HUES48 (cell line): ENCODE results near the gene TSC2.
"Not testable (repeated sequence)": the region's sequence is repeated elsewhere in the genome, so short reads cannot be mapped to it uniquely, and the experiment has no call there.

Source experiments
- H3K27ac ChIP-seq: one replicate; pipeline ENCODE4 v1.7.0; 2013; ENCODE audit warnings: low read depth, low read length, inconsistent platforms
- H3K27me3 ChIP-seq: 2 replicates; pipeline ENCODE4 v1.6.1; 2013; ENCODE audit warnings: mild to moderate bottlenecking, low read length; ENCODE audit not compliant: control insufficient read depth, insufficient read depth
- H3K36me3 ChIP-seq: 2 replicates; pipeline ENCODE4 v1.6.1; 2013; ENCODE audit warnings: low read length; ENCODE audit not compliant: control insufficient read depth, insufficient read depth
- H3K4me1 ChIP-seq: 2 replicates; pipeline ENCODE4 v1.6.1; 2013; ENCODE audit warnings: mild to moderate bottlenecking, low read length; ENCODE audit not compliant: control insufficient read depth, insufficient read depth
- H3K4me3 ChIP-seq: 2 replicates; pipeline ENCODE4 v1.5.1; 2013; ENCODE audit warnings: mild to moderate bottlenecking, low read depth, low read length
- H3K9ac ChIP-seq: 2 replicates; pipeline ENCODE4 v1.6.1; 2013; ENCODE audit warnings: mild to moderate bottlenecking, low read depth, low read length, moderate library complexity
- H3K9me3 ChIP-seq: 2 replicates; pipeline ENCODE4 v1.6.1; 2013; ENCODE audit warnings: low read length; ENCODE audit not compliant: control insufficient read depth, insufficient read depth

The TSC2 gene

DNA sequence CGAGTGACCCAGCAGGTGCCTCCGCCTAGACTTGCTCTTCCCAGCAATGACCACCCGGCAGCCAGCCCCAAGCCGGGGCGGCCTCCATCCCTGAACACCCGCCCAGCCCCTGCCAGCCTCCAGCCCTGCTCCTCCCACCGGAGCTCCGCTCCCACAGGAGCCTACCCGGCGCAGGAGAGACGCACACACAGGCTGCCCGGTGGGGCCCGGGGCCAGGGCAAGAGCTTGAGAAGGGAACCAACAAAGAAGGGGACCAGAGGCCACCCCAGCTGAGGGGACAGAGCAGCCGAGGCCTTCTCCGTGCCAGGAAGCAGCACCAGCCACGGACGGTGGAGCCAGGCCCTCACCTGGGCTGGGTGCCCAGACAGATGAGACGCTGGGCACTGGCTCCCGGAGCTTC, 74.1 kb downstream of the TSC2 start:
- Histone ChIP-seq H3K27me3 (no peaks in the 10 kb centered on the region), H3K4me1 (peaks cover 8% of the 10 kb centered on the region), H3K27ac (no peak overlapping the region), H3K9me3 (no peaks in the 10 kb centered on the region), H3K36me3 (no peaks in the 10 kb centered on the region), H3K9ac (no peak overlapping the region), H3K4me3 (no peak overlapping the region)

DNA sequence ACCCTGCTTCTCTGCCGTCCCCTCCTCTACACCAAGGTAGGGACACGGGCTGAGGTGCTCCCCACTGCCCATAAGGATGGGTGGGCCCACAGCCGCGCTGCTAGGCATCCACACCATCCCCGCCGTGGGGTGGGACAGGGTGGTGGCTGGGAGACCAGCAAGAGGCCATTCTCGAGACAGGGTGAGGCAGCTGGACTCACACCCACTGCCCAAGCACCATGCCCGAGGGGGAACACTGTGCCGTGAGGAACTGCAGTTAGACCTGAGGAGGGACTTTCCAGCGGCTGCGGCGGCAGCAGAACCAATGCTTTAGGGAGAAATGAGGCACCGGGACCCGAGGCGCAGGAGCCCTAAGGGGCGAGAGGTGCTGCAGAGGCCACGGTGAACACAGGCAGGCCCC, 74.6 kb downstream of the TSC2 start:
- H3K9me3 ChIP-seq = no peaks in the 10 kb centered on the region
- no peak overlapping the region for H3K4me3 ChIP-seq
- peaks cover 8% of the 10 kb centered on the region for H3K4me1 ChIP-seq
- no peak overlapping the region for H3K27ac ChIP-seq
- no peaks in the 10 kb centered on the region for H3K27me3 ChIP-seq
- no peak overlapping the region for H3K9ac ChIP-seq
- no peaks in the 10 kb centered on the region for H3K36me3 ChIP-seq

DNA sequence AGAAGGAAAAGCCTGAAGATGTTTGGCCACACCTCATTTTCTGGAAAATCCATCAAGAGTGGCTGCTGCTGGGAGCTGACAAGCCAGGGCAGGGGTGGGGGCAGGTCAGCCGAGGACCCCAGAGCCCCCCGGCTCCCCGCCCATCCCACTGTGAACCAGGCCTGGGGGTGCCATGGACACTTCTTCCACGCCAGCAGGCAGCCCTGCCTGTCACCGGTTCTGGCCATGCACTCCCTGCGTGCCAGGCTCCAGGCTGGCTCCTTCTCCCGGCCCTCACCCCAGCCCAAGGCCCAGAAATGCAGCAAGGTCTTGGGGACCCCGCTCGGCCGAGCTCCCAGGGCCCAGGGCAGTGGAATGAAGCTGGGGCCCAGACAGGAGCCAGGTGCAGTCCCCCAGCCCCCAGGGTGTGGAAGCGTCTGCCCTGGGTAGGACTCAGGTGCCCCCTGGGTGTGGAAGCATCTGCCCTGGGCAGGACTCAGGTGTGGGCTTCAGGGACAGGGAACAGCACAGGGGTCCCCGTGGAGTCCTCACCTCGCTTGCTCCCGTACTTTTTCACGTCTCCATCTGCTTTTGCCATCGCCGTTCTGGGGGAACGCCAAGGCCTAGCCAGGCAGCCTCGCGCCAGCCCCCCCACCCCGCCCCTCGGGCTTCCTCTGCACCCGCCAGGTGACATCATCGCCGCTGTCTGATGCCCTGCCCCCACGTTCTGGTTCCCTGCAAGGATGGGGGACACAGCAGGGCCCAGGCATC, 75.3 kb downstream of the TSC2 start:
- H3K27ac ChIP-seq, H3K9ac ChIP-seq, H3K9me3 ChIP-seq, H3K36me3 ChIP-seq, H3K4me3 ChIP-seq, H3K27me3 ChIP-seq, H3K4me1 ChIP-seq: not testable (repeated sequence)

DNA sequence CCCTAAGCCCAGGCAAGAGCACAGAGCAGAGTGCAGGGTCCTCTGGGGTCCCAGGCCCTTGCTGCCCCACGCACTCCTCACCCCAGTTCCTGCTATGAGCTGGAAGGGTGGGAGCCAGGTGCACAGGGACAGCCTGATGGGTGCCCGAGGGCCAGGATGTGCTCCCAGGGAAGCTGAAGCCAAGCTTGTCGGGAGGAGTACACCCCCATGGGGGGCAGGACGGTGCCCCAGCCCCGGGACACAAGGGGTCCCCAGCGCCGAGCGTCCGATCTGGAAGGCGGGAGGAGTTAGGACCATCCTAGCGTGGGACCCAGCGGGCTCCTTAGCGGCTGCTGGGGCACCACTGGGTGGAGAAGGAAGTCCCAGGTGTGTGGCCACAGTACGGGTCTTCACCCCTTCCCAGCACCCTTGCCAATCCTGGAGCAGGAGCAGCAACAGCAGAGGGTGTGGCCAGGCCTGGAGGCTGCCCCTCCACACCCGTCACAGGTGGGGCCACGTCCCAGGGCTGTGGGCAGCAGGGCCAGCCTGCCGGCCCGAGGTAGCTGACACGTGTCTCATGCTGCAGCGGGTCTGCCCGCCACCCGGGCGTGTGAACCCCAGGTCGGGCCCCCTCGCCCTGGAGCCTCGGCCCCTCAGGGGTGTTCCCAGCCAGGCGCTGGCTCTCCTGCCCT, 76.1 kb downstream of the TSC2 start:
- not testable (repeated sequence) for H3K9me3 ChIP-seq, H3K36me3 ChIP-seq, H3K4me3 ChIP-seq, H3K9ac ChIP-seq, H3K4me1 ChIP-seq, H3K27me3 ChIP-seq
- H3K27ac ChIP-seq = peak overlapping the region; percentile 91

DNA sequence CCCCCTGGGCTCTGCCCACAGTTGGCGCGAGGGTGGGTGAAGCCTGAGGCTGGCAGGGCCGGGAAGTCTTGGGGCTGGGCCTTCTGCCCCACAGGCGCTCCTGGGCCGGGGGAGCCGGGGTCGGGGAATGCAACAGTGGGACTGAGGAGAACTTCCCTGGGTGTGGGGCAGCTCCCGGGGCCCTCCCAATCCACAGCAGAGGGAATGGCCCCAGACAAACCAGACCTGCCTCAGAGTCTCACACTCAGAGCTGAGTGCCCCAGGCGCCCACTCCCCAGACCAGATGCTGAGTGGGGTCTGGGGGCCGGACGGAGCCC, 76.5 kb downstream of the TSC2 start:
- H3K36me3 ChIP-seq, H3K4me3 ChIP-seq, H3K27me3 ChIP-seq, H3K9me3 ChIP-seq, H3K4me1 ChIP-seq: not testable (repeated sequence)
- Histone ChIP-seq H3K27ac (peak overlapping the region; percentile 91), H3K9ac (peak overlapping the region; percentile 22; the same call in 1 of the 2 replicates)

DNA sequence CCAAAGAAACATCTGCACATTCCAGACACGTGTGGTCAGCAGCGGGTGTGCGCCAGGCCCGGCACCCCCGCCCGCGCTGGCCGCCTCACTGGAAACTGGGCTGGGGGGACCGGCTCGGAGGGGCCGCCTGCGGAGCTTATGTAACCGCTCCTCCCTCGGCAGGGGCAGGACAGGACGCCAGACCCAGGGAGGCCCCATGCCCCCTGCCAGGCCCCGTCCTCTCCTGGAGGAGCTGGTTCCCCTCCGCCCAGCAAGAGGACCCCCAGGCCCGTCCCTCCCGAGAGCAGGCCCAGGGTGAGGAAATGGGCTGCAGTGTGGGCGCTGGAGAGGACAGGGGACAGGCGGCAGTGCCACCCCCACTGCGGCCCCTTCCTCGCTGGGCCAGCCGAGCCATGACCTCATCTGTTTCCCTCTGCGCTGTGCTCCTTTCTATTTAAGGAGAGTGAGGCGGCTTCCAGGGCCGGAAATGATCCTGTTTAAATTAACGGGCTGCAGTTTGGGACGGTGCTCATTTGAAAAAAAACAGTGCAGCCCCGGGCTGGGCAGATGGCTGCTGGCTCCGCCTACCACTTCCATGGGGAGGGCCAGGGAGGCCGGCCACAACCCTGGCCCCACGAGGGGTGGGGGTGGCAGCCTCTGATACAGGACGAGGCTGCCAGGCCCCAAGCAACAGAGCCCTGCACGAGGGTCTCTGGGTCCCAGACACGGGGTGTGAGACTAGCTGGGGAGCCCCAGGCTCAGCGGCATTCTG, 77.1 kb downstream of the TSC2 start:
- Histone ChIP-seq H3K9ac (peak overlapping the region; percentile 22; the same call in 1 of the 2 replicates), H3K27ac (peak overlapping the region; percentile 91)
- not testable (repeated sequence) for H3K27me3 ChIP-seq, H3K4me3 ChIP-seq, H3K36me3 ChIP-seq, H3K9me3 ChIP-seq, H3K4me1 ChIP-seq

DNA sequence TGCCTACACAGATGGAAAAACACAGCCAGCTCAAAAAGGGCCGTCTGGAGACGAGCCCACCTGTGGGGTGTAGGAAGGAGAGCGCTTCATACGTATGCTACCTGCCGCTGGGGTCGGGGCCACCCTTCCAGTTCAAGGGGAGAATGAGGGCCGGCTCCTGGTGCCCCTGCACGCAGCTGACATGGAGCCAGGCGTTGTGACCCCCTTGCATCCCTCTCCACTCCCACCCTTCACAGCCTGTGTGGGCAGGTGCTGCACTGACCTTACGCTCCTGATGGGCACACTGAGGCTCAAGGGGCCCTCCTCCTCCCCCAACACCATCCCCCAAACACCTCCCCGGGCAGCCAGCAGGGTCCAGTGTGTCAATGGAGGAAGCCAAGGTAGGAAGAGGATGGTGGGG, 77.8 kb downstream of the TSC2 start:
- not testable (repeated sequence) for H3K9me3 ChIP-seq, H3K4me1 ChIP-seq, H3K9ac ChIP-seq, H3K36me3 ChIP-seq, H3K27me3 ChIP-seq, H3K4me3 ChIP-seq
- peak overlapping the region; percentile 91 for H3K27ac ChIP-seq

DNA sequence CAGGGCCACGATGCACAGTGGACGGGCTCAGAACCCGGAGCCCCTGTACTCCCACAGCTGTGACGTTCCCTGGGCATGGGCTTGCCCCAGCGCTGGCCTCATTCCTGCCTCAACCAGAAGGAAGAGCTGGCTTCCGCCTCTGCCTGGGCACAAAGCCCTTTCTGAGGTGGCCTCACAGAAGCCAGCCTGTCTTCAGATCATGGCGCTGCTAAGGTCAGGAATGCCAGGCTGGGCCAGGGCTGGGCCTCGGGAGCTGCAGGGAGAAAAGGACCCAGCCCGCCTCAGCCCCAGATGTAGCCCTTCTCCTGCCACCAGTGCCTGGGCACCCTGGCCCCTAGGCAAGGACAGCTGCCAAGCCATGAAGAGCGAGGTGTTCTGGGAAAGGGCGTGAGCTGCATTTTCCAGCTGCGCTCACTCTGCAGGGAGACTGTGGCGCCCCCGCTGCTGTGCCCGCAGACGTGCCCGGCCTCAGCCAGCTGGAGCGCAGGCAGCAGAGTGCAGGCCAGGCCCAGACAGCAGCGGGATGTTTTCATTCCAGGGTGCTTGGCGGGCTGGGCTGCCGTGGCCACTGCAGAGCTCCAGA, 78.5 kb downstream of the TSC2 start:
- H3K4me3 ChIP-seq, H3K4me1 ChIP-seq, H3K27ac ChIP-seq, H3K27me3 ChIP-seq, H3K36me3 ChIP-seq, H3K9me3 ChIP-seq, H3K9ac ChIP-seq: not testable (repeated sequence)

DNA sequence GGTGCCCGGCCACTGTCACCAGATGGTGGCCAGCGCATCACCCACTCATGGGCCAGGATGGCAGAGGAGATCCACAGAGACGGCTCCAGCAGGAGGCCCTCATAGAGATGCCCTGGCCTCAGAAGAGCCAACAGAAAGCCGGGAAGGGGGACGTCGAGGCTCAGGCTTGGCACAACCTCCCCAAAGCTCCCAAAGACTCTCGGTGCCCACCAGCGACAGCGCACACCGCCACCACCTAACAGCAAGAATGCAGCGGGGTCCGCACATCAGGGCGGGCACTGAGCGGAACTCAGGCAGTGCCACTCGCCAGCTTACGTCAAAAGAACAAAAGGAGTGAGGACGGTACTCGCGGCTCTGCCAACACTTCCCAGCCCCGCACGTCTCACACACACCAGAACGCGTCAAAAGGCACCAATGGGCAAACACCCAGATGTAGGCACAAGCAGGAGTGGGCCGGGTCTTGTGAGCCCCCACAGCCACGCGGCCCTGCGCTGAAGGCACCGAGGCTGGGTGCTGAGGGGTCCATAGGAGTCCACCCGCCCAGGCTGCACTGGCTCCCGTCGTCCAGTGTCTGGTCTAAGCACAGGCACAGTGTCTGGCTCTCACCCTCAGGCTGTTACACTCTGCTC, 79.3 kb downstream of the TSC2 start:
- H3K9ac ChIP-seq, H3K27me3 ChIP-seq: not testable (repeated sequence)

DNA sequence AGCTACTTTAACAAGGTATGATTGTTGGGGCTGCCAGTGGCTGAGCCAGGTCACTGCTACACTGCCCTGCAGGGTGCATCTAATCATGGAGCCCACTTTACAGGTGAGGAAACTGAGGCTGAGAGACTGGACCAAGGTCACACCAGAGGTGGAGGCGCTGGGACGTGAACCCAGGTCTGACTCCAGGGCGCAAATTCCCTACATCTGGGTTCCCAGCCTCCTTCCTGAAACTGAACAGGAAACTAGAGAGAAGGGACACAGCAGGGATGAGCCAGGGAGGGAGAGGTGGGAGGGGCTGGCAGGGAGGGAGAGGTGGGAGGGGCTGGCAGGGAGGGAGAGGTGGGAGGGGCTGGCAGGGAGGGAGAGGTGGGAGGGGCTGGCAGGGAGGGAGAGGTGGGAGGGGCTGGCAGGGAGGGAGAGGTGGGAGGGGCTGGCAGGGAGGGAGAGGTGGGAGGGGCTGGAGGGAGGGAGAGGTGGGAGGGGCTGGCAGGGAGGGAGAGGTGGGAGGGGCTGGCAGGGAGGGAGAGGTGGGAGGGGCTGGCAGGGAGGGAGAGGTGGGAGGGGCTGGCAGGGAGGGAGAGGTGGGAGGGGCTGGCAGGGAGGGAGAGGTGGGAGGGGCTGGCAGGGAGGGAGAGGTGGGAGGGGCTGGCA, 80.0 kb downstream of the TSC2 start:
- not testable (repeated sequence) for H3K4me3 ChIP-seq, H3K9ac ChIP-seq, H3K36me3 ChIP-seq, H3K4me1 ChIP-seq, H3K9me3 ChIP-seq, H3K27me3 ChIP-seq
- H3K27ac ChIP-seq = peak overlapping the region; percentile 51

More for the DNA sequence above, 79.3 kb downstream of the TSC2 start:
- H3K9me3 ChIP-seq, H3K4me1 ChIP-seq, H3K4me3 ChIP-seq, H3K36me3 ChIP-seq: not testable (repeated sequence)
- peak overlapping the region; percentile 51 for H3K27ac ChIP-seq
